Measurements from ENCODE around the gene EPHB2.

EPHB2 gene

GRCh38 chr1:22865736-22866135 lies 155.1 kb downstream of the EPHB2 start:
- no peak for DNase-seq

GRCh38 chr1:22866868-22867267 lies 156.2 kb downstream of the EPHB2 start:
- DNase-seq, result no peak

- no peak for DNase-seq
Measured at GRCh38 chr1:22868331-22868730, 157.7 kb downstream of the EPHB2 start.

- no peak for DNase-seq
Measured at GRCh38 chr1:22869325-22869724, 158.7 kb downstream of the EPHB2 start.

DNA sequence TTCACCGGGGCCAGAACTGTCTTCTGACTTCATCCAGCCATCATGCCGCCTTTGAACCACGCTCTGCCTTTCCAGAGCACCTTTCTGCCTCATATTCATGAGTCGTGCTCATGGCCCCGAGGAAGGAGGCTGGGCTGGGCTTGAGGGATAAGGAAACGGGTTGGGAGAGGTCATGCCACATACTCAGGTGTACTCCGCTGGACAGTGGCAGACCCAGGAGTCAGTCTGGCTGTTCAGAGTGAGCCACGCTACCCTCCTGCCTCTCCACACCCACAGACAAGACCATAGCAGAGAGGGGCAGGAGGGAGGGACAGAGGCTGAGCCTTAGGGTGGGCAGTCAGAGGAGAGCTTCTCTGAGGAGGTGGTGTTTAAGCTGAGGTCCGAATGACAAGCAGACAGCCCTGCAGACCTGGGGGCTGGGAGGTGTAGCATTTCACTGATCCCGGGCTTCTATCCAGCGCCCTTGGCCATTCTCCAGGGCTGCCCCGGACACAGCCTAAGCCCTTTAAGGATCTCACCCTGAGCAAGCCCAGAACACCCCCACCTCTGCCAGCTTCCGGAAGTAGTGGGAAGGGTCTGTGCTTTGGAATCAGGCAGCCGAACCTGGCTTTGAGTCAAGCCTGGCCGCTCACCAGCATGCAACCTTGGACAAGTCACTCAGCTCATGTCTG lies 159.7 kb downstream of the EPHB2 start:
- DNase-seq, result no peak

DNA sequence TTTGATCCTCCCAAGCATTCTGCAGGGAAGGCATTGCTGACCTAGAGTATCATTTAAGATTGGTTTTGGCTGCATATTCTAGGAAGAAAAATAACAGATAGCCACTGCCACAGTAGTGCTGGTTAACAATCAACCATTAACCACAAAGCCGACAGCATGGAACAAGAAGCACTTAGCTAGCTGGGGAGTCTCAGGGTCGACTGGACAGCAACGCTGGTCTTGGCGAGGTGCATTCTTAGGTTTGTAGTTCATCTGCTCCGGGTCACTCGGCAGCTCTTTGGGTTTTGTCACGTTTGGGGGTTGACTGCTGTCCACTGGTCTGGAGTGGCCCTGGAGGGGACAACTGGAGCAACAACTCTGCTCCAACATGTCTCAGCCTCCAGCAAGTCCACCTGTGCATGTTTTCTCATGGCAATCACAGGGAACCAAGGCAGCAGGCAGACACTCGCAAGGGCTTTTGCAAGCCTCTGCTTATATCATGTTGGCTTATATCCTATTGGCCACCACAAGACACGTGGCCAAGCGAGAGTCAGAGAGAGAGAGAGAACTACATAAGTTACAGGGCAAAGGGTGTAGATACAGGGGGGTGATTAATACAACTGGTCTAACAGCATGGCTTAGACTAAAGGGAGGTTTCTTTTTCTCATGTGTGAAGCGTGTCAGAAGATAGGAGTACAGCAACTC lies 162.5 kb downstream of the EPHB2 start:
- DNase-seq, result no peak

GRCh38 chr1:22874785-22875184 lies 164.1 kb downstream of the EPHB2 start:
- DNase-seq, result no peak

DNA sequence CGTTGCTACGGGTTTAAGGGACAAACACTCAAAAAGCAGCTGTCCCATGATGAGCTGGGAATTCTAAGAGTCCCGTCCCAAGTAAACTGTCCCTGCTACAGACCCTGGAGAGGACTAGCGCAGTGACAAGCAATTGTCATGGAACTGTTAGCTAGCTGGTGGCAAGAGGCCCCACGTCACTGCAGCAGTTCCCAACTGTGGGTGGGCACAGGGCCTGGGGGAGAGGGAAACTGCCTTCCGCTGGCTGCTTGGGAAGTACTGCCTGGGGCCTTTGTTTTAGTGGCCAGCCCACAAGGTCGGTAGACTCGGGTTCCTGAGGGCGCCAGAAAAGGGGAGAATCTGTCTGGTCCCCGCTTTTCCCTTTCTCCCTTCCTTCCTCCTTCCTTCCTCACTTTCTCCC lies 164.6 kb downstream of the EPHB2 start:
- no peak for DNase-seq

DNA sequence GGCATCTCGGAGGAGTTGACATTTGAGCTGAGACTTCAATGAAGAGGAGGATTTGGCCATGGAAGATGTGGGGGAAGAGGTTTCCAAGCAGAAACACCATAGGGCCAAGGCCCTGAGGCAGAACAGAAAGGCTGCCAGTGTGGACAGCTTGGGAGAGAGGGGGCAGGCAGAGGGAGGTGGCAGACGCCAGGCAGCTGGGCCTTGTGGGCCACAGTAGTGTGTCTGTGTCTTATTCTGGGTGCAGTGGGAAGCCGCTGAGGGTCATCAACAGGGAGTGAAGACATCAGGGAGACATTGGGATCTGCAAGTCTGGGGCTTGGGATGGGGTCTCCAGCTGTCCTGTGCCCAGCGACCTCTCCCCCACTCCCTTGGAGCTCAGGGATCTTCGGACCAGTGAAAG lies 165.2 kb downstream of the EPHB2 start:
- DNase-seq, result no peak

DNA sequence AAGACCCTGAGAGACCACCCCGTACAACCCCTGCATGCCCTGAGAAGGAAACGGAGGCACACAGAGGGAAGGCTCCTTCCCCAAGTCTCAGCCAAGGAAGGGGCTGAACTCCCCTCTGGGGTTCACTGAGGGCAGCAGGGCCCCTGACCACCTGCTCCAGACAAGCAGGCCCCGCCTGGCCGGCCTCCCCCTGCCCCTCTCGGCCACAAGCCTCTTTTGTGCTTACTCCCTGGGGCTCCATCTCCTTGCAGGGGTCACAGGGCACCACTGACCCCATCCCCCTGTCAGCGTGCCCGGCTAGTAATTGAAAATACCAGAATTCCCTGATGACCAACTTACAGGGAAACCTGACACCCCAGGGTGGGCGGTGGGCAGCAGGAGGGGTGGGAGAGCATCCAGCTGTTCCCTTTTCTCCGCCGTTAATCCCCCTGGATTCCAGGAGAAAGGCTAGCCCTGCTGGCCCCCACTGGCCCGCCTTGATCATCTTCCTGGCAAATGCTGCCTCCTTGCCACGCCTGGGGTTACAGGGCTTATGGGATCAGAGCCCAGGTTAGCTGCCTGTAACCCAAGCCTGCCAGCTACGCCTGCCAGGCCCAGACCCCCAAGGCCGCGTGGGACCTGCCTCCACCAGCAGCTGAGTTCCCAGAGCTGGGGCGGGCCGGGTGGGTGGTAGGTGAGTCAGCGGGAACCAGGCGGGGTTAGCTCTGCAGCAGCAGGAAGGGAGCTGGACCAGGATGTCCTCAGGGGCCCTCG lies 165.9 kb downstream of the EPHB2 start:
- no peak for DNase-seq

DNA sequence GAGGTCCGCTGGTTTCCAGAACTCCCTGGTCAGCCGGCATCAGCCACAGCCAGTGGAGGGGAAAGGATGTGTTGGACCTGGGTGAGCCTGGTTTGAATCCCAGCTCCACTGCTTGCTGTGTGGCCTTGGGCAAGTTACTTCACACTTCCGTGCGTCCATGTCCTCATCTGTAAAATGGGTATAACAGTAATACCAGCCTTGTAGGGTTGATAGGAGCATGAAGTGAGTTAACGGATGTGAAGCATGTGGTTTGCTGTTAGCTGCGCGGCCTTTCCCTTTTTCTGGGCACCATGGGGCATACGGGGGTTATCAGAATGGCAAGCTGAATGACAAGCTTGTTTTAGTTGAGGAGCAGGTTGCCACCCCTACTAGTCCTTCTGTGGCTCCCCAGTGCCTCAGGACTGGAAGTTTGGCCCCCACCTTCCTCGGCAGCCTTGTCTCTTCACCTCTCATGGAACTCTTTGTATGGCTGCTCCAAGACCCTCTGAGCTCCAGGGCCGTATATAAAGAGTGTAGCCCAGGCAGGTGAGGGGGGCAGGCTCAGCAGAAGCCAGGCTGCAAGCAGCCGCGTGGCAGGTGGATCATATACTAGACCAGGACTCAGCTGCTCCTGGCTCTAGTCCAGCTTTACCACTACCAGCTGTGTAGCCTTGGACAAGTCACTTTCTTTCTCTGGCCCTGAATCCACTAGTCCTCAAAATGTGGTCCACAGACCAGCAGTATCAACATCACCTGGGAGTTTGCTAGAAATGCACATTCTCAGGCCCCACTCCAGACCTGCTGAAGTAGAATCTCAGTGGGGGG lies 166.7 kb downstream of the EPHB2 start:
- no peak for DNase-seq

- no peak for DNase-seq
Measured at GRCh38 chr1:22877980-22878379, 167.3 kb downstream of the EPHB2 start.

DNA sequence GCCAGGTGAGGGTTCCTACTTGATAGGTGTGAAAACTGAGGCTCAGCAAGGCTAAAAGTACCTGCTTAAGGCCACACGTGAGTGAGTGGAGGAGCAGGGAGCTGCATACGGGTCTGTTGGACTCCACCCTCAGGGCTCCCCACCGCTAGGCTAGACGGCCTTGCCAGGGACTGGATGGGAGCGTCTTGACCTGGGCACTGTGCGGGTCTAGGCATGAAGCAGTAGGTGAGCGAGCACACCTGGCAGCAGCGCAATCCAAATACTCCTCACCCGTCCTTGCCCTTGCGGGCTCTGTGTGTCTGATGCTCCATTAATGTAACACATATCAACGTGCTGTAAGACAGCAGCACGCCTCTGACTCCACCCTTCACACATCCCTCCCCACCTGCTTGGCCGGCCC lies 168.0 kb downstream of the EPHB2 start:
- DNase-seq, result no peak

- DNase-seq, result no peak
Measured at GRCh38 chr1:22879445-22879844, 168.8 kb downstream of the EPHB2 start.

DNA sequence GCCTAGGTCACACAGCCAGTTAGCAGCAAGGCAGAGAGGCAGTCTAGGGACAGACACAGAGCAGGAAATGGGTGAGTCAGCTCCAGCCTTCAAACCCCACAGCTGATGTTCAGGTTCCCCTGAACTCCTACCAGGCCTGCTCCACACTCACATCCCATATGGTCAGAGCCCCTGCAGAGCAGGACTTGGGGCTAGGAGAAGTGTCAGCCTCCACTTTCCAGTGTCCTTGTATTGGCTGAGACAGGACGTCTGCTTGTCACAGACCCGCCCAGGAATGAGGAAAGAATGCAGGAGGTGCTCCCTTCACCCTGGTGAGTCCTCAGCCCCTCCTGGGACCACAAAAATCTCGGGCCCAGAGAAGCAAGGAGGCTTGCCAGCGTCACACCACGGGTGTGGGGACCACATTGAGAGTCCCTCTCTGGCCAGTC lies 169.5 kb downstream of the EPHB2 start:
- DNase-seq, result no peak

DNA sequence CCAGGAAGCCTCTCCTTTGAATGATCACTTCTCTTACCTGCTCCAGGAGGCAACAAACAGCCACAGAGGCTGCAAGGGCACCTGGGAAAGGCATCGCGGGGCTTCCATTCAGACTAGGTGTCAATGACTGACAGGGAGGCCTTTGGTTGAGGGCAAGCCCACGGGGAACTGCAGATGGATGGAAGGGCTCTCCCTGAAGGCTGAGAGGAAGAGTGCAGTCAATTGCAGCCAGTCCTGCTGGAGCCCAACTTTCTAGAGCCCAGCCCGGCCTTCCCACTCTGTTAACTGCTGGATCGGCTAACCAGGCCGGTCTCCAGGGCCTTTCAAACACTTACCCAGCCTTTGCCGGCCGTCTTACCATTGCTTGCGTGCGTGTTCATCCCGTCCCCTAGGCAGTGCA lies 172.8 kb downstream of the EPHB2 start:
- no peak for DNase-seq

DNA sequence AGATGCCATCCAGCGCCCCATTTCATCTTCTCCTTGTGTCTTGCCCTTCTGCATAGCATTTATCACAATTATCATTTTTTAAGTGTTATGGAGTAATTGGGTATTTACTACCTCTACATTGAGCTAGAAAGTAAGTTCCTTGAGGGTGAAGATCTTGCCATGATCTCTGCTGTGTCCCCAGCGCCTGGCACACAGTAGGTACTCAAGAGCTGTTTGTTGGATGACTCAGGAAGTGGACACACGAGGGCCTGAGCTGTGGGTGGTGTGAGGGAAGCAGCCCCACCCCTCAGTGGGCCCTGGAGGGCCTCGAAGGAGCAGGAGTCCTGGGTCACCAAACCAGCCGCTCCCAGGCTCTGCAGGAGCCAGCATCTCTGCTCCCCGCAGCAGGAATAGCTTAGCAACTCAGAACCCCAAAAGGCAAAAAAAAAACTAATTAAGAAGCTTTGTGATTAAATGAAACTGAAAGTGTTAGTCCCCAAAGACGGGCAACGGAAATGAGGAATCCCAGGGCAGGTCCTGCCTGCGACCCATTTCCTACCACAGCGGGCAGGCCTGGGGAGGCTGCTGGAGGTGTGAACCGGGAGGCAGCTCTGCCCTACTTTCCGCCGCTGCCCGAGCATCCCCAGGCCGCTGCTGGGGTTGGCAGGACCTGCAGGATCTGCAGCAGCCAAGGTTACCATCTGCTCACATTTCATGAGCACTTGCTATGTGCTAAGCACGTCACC lies 174.3 kb downstream of the EPHB2 start:
- DNase-seq, result no peak

GRCh38 chr1:22886211-22886610 lies 175.6 kb downstream of the EPHB2 start:
- no peak for DNase-seq

GRCh38 chr1:22887491-22887890 lies 176.9 kb downstream of the EPHB2 start:
- no peak for DNase-seq

DNA sequence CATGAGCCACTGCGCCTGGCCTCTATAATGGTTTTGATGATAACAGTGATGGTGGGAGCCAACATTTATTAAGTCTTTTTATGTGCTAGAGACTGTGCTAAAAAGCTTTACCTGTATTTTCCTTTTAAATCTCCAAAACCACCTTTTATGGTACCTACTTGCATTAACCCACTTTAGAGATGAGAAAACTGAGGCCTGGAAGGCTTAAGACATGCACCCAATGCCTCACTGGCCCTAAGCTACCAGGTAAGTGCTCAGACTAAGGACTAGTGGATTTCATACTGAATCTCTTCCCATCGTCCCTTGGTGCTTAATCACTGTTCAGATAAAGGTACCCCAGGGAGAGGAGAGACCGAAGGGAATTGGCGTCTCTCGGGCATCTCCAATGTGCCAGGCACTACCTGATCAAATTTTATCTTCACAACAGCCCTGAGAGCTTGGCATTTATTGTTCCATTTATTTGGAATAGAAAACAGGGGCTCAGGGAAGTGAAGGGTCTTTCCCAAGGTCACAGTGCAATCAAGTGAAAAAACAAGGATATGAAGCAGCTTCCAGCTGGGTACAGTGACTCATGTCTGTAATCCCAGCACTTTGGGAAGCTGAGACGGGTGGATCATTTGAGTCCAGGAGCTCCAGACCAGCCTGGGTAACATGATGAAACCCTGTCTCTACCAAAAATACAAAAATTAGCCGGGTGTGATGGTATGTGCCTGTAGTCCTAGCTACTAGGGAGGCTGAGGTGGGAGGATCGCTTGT lies 177.9 kb downstream of the EPHB2 start:
- DNase-seq, result no peak

DNA sequence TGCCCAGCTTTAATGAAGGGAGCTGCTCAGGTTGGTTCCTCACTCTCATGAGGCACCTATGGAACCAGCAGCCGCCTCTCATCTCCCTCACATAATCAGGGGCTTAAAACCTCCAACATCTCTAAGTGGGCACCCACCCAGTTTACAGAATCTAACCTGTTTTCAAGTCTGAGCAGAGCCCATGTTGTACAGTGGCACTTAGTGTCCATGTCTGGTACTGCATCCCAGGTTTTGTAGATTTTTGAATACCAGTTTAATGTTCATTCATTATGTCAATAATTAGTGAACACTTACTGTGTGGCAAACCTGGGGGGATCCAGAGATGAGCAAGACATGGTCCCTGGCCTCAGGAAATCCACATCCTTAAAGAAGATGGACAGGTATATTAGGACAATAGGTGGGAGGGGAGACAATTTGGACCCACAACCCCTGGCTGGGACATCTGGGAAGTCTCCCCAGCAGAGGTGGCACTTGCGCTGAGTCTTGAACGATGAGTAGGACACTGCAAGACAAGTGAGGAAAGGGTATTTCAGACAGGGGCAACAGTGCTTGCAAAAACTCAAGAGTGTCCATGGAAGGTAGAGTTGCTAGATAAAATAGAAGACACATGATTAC lies 178.7 kb downstream of the EPHB2 start:
- no peak for DNase-seq
